ENCODE data around the gene PRSS56. TPM values are rescaled to one million over a fixed set of nuclear protein-coding genes. Genes with fewer than 3 reads are reported as not detected.

Gene PRSS56
- total and polyA plus RNA-seq, 2 of the 8 experiments (the other 6 are each of a cell fraction or from before 2014, with no cell fraction given): 0.03 TPM; not detected in 1

DNA sequence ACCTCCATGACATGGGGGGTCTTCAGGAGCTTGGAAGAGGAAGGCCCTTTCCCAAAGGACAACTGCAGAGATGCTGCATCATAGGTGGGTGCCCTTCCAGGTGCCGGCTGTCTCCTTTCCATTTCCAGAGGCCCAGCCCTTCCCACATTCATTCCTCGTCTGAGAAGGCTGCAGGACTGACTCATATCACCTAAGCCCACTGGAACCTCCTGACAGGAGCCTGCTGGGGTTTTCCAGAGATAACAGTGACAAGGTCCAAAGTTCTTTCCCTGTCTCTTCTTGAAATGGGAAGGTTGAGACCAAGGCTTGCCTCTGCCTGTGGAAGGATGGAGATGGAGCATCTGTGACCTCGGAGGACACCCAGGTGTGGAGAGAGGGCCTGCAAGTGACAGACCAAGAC lies 3.6 kb upstream of the PRSS56 start (continued):
- TF ChIP-seq ZNF274 (IDR thresholded peaks at IDR 0.05; ENCODE audit: borderline replicate concordance, extremely low read depth, low read length) (no peak), CBX5 (IDR thresholded peaks at IDR 0.05; ENCODE audit: low read depth, low read length) (no peak), SP2 (IDR thresholded peaks at IDR 0.05; ENCODE audit: low read length) (no peak), RAD21 (IDR thresholded peaks at IDR 0.05 in 1 of 2, conservative IDR thresholded peaks at IDR 0.05 in 1 of 2; ENCODE audit: low read depth in 2 of 2, low read length in 2 of 2) (no peak), KDM1A (IDR thresholded peaks at IDR 0.05; ENCODE audit: borderline replicate concordance, low read length) (no peak)

All from H1 (cell line).